MM.1S (cell line): ENCODE data around the gene RAB20.

Experiments used
- DNase-seq: peaks from one replicate; pipeline ENCODE4 v3.0.0-alpha.2; 2015
- H2AFZ ChIP-seq: fragments of 300-600 bp; sonication (generic); 2 replicates; pipeline ENCODE4 v1.6.0; 2016; ENCODE audit warnings: antibody characterized with exemption, low read length
- H3F3A ChIP-seq: fragments of 300-600 bp; sonication (generic); 2 replicates; pipeline ENCODE4 v1.6.1; 2016; ENCODE audit warnings: mild to moderate bottlenecking, antibody characterized with exemption, low read length, moderate library complexity, mixed read lengths; ENCODE audit not compliant: insufficient read depth
- H3K27ac ChIP-seq: fragments of 300-600 bp; sonication (generic); 2 replicates; pipeline ENCODE4 v1.5.1; 2016; ENCODE audit warnings: mild to moderate bottlenecking, low read length
- H3K27me3 ChIP-seq: fragments of 300-600 bp; sonication (generic); replicated peaks from 2 replicates; pipeline ENCODE4 v1.6.0; 2016; ENCODE audit warnings: low read length; ENCODE audit not compliant: insufficient read depth
- H3K36me3 ChIP-seq: fragments of 300-600 bp; sonication (generic); replicated peaks from 2 replicates; pipeline ENCODE4 v1.6.1; 2016; ENCODE audit warnings: mild to moderate bottlenecking, low read length, mixed read lengths; ENCODE audit not compliant: insufficient read depth
- H3K4me1 ChIP-seq: fragments of 300-600 bp; sonication (generic); 2 replicates; pipeline ENCODE4 v1.6.1; 2016; ENCODE audit warnings: low read length, mixed read lengths
- H3K4me2 ChIP-seq: fragments of 300-600 bp; sonication (generic); 2 replicates; pipeline ENCODE4 v1.6.0; 2016; ENCODE audit warnings: low read depth, low read length
- H3K4me3 ChIP-seq: fragments of 300-600 bp; sonication (generic); 2 replicates; pipeline ENCODE4 v1.5.1; 2016; ENCODE audit warnings: low read length, mixed read lengths
- H3K79me2 ChIP-seq: fragments of 300-600 bp; sonication (generic); 2 replicates; pipeline ENCODE4 v1.6.1; 2016; ENCODE audit warnings: mixed run types, low read length, mixed read lengths
- H3K9ac ChIP-seq: fragments of 300-600 bp; sonication (generic); 2 replicates; pipeline ENCODE4 v1.6.1; 2016; ENCODE audit warnings: low read length, mixed read lengths
- H3K9me2 ChIP-seq: fragments of 300-600 bp; sonication (generic); replicated peaks from 2 replicates; pipeline ENCODE4 v1.6.1; 2016; ENCODE audit warnings: mild to moderate bottlenecking, low read length, mixed read lengths; ENCODE audit not compliant: insufficient read depth
- H3K9me3 ChIP-seq: fragments of 300-600 bp; sonication (generic); replicated peaks from 2 replicates; pipeline ENCODE4 v1.6.1; 2016; ENCODE audit warnings: mild to moderate bottlenecking, low read length, mixed read lengths; ENCODE audit not compliant: insufficient read depth
- H4K20me1 ChIP-seq: fragments of 300-600 bp; sonication (generic); 2 replicates; pipeline ENCODE4 v1.6.1; 2016; ENCODE audit warnings: mild to moderate bottlenecking, low read length, moderate library complexity, mixed read lengths; ENCODE audit not compliant: insufficient read depth
- EZH2 ChIP-seq: fragments of 300-600 bp; sonication (generic); optimal IDR thresholded peaks from 2 replicates; pipeline ENCODE3; 2017; ENCODE audit warnings: low read depth, mild to moderate bottlenecking, antibody characterized with exemption, low read length, mixed read lengths
- EZH2phosphoT487 ChIP-seq: fragments of 300-600 bp; sonication (generic); IDR thresholded peaks from 2 replicates; pipeline ENCODE4 v1.6.1; 2018; ENCODE audit warnings: antibody characterized with exemption, low read length
- TF ChIP-seq, protein P1 (sequence below): fragments of 300-600 bp; sonication (generic); IDR thresholded peaks from 2 replicates; pipeline ENCODE4 v1.5.1; 2016; ENCODE audit warnings: antibody characterized with exemption, low read length, mixed read lengths

The RAB20 gene

DNA sequence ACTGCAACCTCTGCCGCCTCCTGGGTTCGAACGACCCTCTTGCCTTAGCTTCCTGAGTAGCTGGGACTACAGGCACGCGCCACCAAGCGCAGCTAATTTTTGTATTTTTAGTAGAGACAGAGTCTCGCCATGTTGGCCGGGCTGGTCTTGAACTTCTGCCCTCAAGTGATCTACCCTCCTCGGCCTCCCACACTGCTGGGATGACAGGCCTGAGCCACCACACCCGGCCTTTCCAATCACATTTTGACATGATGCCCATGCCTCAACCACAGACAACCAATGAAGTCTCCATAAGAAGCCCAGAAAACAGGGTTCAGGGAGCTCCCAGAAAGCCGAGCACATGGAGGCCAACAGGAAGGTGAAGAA lies 11.7 kb downstream of the RAB20 start:
- no peak overlapping the region for H3K27ac ChIP-seq

DNA sequence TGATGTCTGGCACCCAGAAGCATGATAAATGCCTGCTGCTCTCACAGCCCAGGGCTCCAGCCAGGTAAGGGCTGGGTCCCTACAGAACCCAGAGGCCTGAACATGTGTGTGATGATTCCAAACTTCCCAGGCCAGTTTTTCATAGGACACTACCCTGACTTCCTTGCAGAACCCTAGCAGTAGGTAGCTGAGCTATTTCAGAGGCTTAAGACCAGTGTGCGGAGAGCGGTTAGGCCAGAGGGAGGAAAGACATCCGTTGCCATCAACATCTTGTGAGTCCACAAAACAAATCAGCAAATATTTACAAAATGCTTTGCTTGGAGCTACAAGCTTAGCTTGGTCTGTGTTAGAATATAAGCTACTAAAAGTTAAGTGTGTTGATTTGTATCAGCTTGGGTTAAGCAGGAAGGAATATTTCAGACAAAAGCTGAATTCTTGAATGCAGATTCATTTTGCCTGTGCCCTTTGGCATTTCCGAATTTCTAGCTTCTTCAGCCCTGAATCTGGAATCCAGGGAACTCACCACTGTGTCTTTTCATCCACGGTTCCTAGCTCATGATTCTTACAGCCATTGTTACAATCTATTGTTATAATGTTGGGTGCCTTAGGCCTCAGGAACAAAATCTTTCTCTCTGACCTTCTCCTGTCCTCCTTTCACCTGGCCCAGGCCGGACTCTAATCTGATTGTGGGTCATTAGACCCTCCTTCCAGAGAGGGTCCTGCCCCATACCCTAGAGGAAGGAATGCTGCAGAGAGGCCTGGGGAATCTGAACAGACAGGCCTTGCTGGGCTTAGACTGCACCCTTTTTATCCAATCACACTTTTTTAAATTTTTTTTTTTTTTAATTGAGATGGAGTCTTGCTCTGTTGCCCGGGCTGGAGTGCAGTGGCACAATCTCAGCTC lies 12.4 kb downstream of the RAB20 start:
- Histone ChIP-seq H4K20me1 (no peaks in the 10 kb centered on the region), H3K4me2 (no peak overlapping the region), H3K79me2 (no peaks in the 10 kb centered on the region), H3K27ac (no peak overlapping the region), H3K4me3 (no peak overlapping the region), H3K27me3 (no peaks in the 10 kb centered on the region), H3K36me3 (no peaks in the 10 kb centered on the region), H2AFZ (no peak overlapping the region), H3K9ac (no peak overlapping the region), H3F3A (no peaks in the 10 kb centered on the region), H3K4me1 (no peaks in the 10 kb centered on the region), H3K9me3 (no peaks in the 10 kb centered on the region), H3K9me2 (no peaks in the 10 kb centered on the region)
- DNase-seq = no peak
- TF ChIP-seq EZH2phosphoT487 = no peak
- TF ChIP-seq EZH2 = no peak

More for the DNA sequence above, 11.7 kb downstream of the RAB20 start:
- Histone ChIP-seq H3K27me3 (no peaks in the 10 kb centered on the region), H3K79me2 (no peaks in the 10 kb centered on the region), H3K36me3 (no peaks in the 10 kb centered on the region), H4K20me1 (no peaks in the 10 kb centered on the region), H3K9me2 (no peaks in the 10 kb centered on the region), H3K9ac (no peak overlapping the region), H3F3A (no peaks in the 10 kb centered on the region), H3K9me3 (no peaks in the 10 kb centered on the region), H2AFZ (no peak overlapping the region), H3K4me2 (no peak overlapping the region), H3K4me1 (no peaks in the 10 kb centered on the region), H3K4me3 (no peak overlapping the region)
- no peak for DNase-seq
- TF ChIP-seq, protein P1, sequence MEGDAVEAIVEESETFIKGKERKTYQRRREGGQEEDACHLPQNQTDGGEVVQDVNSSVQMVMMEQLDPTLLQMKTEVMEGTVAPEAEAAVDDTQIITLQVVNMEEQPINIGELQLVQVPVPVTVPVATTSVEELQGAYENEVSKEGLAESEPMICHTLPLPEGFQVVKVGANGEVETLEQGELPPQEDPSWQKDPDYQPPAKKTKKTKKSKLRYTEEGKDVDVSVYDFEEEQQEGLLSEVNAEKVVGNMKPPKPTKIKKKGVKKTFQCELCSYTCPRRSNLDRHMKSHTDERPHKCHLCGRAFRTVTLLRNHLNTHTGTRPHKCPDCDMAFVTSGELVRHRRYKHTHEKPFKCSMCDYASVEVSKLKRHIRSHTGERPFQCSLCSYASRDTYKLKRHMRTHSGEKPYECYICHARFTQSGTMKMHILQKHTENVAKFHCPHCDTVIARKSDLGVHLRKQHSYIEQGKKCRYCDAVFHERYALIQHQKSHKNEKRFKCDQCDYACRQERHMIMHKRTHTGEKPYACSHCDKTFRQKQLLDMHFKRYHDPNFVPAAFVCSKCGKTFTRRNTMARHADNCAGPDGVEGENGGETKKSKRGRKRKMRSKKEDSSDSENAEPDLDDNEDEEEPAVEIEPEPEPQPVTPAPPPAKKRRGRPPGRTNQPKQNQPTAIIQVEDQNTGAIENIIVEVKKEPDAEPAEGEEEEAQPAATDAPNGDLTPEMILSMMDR = no peak
- no peak for TF ChIP-seq EZH2phosphoT487
- TF ChIP-seq EZH2 = no peak

DNA sequence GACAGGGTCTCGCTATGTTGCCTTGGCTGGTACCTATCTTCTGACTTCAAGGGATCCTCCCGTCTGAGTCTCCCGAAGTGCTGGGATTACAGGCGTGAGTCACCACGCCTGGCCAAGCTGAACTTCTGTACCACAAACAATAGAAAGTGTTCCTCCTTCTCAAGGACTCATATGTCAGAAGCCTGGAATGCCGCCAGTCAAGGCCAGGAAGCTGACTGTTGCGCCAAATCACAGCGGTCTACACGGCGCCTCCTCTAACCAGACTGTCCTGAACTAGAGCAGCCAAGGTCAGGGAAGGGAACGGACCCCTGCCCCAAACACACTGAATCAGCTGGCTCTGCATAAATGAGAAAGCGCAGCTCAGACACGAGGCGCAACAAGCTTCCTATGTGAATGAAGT lies 14.6 kb downstream of the RAB20 start:
- H3K9me3 ChIP-seq = no peaks in the 10 kb centered on the region
- TF ChIP-seq EZH2phosphoT487 (no peak), EZH2 (no peak)
- TF ChIP-seq, protein P1 = no peak
- no peak for DNase-seq
- H3K27me3 ChIP-seq = no peaks in the 10 kb centered on the region
- H3K36me3 ChIP-seq = no peaks in the 10 kb centered on the region
- no peak overlapping the region for H2AFZ ChIP-seq
- no peaks in the 10 kb centered on the region for H3K4me1 ChIP-seq
- H3K27ac ChIP-seq = no peak overlapping the region
- no peaks in the 10 kb centered on the region for H3F3A ChIP-seq
- H3K4me2 ChIP-seq = no peak overlapping the region
- no peaks in the 10 kb centered on the region for H3K79me2 ChIP-seq
- H4K20me1 ChIP-seq = no peaks in the 10 kb centered on the region
- no peaks in the 10 kb centered on the region for H3K9me2 ChIP-seq
- no peak overlapping the region for H3K4me3 ChIP-seq
- no peak overlapping the region for H3K9ac ChIP-seq

DNA sequence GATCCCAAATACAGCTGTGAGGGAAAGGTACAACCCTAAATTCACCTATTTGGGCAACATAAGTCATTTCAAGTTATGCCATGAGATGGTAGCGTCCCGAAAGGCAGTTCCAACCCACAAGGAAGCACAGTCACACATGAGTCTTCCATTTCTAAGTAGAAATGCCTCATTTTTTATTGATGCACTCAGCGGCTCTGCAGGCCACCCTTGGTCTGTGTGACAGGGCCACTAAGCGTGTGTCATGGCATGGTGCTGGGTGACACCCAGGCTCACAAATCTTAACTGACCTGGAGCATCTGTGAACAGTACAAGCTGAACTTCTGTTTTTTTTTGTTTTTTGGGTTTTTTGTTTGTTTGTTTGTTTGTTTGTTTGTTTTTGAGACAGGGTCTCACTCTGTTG lies 15.1 kb downstream of the RAB20 start:
- Histone ChIP-seq H3F3A (no peaks in the 10 kb centered on the region), H3K27me3 (no peaks in the 10 kb centered on the region), H4K20me1 (no peaks in the 10 kb centered on the region), H3K36me3 (no peaks in the 10 kb centered on the region), H3K79me2 (no peaks in the 10 kb centered on the region), H3K4me2 (no peak overlapping the region), H3K9ac (no peak overlapping the region), H3K9me3 (no peaks in the 10 kb centered on the region), H3K4me1 (no peaks in the 10 kb centered on the region), H3K4me3 (no peak overlapping the region), H3K9me2 (no peaks in the 10 kb centered on the region), H2AFZ (no peak overlapping the region), H3K27ac (no peak overlapping the region)
- TF ChIP-seq EZH2 (no peak), EZH2phosphoT487 (no peak)
- TF ChIP-seq, protein P1 = no peak
- no peak for DNase-seq
